ENCODE results near the gene ALDH9A1. TPM values are rescaled to one million over a fixed set of nuclear protein-coding genes. Genes with fewer than 3 reads are reported as not detected.

Gene ALDH9A1
- total RNA-seq (2022; extraction: Qiagen RNA extraction): 38.0 to 41.4 TPM (median 41.1 TPM) in 5 replicates

DNA sequence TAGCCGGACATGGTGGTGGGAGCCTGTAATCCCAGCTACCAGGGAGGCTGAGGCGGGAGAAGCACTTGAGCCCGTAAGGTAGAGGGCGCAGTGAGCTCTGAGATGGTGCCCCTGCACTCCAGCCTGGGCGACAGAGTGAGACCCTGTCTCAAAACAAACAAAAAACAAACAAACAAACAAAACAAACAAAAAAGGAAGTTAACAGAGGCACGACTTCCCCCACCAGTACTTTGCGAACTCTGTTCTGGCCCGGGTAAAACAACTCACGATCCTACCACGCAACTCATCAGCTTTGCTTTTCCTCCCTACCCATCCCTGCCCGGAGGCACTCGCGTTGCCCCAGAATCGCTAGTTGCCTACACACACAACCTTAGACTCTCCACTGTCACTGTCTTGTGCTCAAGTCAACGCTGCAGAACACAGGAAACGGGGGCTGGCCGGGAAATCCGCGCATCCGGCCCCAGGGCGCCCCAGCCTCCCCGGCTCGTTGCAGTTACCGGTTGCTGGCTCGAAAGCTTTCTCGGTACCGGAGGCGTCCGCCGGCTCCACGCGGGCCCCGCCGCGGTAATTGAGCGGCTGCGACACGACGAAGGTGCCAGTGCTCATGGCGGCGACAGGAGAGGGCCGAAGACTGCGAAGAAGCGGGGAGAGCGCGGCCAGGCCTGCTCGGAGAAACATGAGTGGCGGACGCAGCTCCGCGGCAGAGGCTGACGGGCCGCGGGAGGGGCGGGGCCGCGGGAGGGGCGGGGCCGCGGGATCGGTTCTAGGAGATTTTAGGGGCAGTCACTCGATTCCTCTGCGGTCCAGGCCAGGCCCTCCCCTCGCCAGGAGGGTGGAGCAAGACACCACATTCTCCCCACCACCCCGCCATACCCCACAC is at the start of gene ALDH9A1:
ALDH9A1 (minus strand) TSS at position 682 of the 880 bp plus-strand sequence; CDS start at position 678, 4 bp downstream.

DNA sequence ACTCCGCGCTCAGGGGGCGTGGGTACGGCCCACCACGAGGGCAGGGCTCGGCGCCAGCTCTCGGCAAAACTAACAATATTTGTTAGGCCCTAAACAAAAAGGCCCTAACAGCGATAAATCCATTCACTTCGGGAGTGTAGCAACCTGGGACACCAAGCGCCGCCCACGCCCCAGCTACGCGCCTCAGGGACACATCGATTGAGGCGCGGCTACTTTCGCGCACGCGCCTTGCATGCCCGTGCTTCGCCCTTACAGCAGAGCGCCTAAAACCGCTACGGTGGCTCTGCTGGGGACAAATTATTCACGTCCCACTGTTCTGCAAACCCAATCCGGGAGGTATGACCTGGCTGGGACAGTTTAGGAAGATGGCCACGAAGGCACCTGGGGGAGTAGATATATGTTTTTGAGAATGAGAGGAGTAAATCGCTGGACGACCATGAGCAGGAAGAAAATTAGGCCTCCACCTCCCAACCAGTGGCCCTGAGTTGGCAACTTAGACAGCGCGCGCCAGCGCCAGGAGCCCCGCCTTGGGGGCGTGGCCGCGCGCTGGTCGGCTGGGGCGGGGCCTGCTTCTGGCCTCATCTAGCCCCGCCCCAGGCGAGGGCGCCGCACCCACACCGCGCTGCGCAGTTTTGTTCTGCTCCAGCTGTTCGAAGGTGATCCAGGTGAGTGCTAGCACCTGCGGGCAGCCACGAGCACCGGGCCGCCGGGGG is 67.6 kb downstream of the ALDH9A1 start, which contains the start of gene MGST3:
MGST3 (plus strand) TSS at position 606 of the 713 bp plus-strand sequence. CDS start 18,614 bp downstream, outside the sequence.

Other genes starting within 250 kb of the ALDH9A1 start
- not detected in 5 replicates for gene LRRC52, start 154.6 kb downstream of the ALDH9A1 start, total RNA-seq (2022; extraction: Qiagen RNA extraction)
- gene MGST3, start 67.3 kb downstream of the ALDH9A1 start, total RNA-seq (2022; extraction: Qiagen RNA extraction): 201 to 236 TPM (median 213 TPM) in 5 replicates
- gene TMCO1, start 70.3 kb upstream of the ALDH9A1 start, total RNA-seq (2022; extraction: Qiagen RNA extraction): 158 to 191 TPM (median 161 TPM) in 5 replicates
- gene UCK2, start 129.1 kb upstream of the ALDH9A1 start, total RNA-seq (2022; extraction: Qiagen RNA extraction): 103 to 111 TPM (median 107 TPM) in 5 replicates